Stimulated activated CD8-positive, alpha-beta memory T cell treated with anti-CD3 and anti-CD28 coated beads, Interleukin-4, amount 100 ng/mL, for 48 hours (primary cell): ENCODE measurements around the gene BLNK.

Experiments
- DNase-seq: peaks from one replicate; pipeline ENCODE4 v3.0.0-alpha.2; 2020

Gene BLNK

GRCh38 chr10:96287392-96288105, 16.2 kb upstream of the BLNK start:
- no peak for DNase-seq

- no peak for DNase-seq
These were observed 14.0 kb upstream of the BLNK start for GRCh38 chr10:96285331-96285752.

- no peak for DNase-seq
These were observed 12.4 kb upstream of the BLNK start for GRCh38 chr10:96283756-96284155.

DNA sequence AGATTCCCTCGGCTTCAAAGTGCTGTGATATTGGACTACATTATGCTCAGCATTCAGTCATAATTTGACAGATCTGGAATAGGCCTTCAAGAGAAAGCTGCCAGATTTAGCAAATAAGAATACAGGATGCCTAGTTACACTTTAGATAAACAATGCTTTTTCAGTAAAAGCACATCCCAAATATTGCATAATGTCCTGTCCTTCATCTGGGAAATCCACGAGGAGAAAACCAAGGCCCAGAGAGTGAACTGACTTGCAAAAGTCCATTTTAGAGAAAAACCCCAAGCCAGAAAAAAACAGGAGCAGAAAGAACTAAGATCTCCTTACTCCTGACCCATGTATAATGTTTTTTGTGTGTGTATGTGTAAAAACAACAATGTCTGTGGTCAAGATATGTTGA, 12.0 kb upstream of the BLNK start:
- no peak for DNase-seq

DNA sequence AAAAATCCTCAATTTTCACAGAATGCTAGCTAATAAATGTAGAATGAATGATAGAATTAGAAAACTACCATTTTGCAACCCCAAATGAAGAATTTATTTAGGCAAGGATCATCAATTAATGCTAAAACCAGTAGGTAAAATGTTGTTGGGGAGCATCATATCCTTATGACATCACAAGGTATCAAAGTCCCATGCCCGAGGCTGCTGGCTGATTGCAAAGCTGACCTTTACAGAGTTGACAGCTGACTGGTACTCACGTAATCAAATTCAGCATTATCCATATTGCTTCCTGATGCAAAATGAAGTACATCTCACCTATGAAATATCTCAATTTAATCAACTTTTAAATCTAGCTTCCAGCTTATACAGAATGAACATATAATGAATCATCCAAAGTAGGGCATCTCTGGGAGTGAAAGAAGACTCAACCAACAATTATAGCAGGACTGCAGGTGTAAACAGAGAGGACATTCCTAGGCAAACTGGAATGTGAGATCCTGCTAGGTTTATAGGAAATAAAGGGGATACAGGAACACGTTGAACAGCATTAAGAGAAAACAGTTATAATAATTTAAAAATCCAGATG, 10.2 kb upstream of the BLNK start:
- no peak for DNase-seq

GRCh38 chr10:96280859-96281258, 9.5 kb upstream of the BLNK start:
- DNase-seq, result no peak

DNA sequence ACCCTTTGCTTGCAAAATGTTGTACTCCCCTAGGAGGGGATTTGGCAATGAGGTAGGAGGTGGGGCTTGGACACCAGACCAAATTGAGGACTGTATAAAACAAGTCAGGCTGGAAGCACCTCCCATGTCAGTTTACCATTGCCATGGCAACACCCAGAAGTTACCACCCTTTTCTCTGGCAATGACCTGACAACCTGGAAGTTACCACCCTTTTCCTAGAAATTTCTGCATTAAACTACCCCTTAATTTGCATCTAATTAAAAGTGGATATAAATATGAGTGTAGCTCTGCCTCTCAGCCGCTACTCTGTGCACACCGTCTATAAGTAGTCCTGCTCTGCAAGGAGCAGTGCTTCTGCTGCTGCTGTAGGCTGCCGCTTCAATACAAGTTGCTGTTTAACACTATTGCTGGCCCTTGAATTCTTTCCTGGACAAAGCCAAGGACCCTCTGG, 7.8 kb upstream of the BLNK start:
- no peak for DNase-seq

DNA sequence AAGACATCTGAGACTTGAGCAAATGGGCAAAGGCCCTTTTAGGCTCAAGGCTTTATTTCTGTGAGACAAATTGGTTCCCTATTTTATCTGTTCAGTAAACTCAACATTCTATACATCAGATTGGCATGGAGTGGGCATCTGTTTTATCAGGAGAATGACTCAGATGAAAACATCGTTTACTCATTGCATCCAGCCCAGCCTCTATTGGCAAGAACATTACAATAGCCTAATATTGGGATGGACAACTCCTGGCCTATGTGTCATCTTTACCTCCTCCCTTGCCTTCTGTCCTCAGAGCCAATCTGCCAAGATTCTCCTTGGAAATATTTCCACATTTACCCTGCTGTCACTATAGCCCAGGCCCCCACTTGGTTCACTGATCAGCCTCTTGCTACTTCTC, 5.5 kb upstream of the BLNK start:
- DNase-seq, result no peak

GRCh38 chr10:96276426-96276825, 5.1 kb upstream of the BLNK start:
- no peak for DNase-seq

GRCh38 chr10:96275685-96276418, 4.5 kb upstream of the BLNK start:
- DNase-seq, result no peak

DNA sequence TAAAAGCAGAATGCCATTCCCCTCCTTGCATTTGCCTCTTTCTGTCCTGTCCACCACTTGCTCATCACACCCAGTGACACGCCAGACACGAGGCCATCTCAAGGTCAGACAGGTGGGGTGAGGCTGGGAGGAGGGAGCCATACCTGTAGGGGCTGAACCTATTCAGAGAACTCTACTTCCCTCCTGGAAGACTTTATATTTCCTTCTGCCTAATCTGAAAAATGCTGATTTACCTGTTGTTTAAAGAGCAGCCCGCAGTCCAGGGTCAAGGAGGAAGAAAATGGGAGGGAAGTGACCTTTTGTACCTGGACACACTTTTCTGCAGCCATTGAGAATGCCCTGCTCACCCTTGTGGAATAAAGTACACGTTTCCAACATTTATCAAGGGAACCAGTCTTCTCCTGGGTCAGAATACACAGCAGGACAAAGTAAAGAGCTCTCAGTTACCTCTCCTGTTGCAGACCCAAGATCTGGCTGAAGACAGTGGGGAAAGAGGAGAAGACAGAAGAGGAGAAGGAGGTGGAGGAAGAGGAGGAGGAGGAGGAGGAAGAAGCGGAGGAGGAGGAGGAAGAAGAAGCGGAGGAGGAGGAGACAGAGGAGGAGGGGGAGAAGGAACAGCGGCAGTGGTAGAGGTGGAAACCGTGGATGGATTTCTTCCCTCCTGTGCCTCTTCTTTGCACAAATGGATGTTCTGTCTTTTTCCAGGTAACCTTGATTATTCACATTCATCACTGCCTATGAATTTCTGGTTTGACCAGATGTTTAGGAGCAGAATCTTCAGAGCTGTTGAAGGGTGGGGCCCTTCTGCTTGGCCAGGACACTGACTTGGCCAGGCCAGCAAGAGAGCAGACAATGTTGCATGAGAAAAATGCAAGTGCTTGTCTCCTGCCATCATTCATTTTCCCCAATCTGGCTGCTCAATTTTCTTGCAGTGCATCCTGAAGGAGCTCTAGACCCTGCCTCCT, 1.2 kb upstream of the BLNK start:
- DNase-seq, result no peak

GRCh38 chr10:96270571-96270970, 798 bp downstream of the BLNK start:
- no peak for DNase-seq

- DNase-seq, result no peak
These were observed 1.7 kb downstream of the BLNK start for GRCh38 chr10:96269438-96270300.

DNA sequence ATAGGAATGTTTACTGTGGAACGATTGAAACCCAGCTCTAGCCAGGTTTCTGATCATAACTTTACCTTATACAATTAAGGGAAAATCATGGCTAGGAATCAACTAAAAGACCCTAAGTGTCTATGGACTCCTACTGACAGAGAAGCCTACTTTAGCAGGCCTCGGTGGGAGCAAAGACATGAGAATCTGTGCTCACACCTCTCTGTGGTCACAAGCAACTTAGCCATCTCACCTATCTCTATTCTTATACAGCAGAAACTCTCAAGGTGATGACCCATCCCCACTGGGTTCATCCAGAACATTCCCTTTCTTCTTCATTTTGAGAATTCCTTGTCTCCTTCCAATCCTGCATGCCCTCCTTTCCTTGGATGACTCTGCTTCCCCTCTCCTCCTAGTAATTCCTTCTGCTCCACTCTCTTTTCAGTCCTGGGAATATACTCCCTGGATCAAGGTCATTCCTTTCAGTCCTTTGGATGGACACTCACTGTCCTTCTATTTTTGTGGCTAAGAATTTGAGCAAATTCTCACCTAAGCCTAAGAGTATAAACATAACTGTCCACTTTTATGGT, 2.9 kb downstream of the BLNK start:
- DNase-seq, result no peak

- DNase-seq, result no peak
These were observed 4.1 kb downstream of the BLNK start for GRCh38 chr10:96267234-96267705.

- no peak for DNase-seq
These were observed 5.1 kb downstream of the BLNK start for GRCh38 chr10:96266118-96266770.

GRCh38 chr10:96264938-96265337, 6.4 kb downstream of the BLNK start:
- DNase-seq, result no peak

DNA sequence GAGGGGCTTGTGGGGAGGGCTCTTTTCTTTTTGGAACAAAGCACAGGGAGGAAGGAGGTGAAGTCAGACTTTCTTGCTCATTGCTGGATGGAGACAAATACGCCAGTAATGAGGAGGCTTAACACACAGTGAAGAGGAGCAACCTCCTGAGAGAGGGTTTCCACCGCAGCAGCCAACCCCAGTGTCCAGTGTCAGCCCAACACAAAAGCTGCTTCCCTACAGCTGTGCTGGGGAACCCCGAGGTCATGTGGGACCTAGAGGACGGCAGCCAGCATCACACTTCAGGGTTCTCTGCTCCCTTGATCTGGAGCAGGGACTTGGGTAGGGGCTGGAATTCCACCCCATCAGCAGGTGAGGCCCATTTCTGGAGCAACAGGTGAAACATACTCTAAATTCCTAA, 7.7 kb downstream of the BLNK start:
- DNase-seq, result no peak

- DNase-seq, result no peak
These were observed 8.2 kb downstream of the BLNK start for GRCh38 chr10:96263176-96263575.

DNA sequence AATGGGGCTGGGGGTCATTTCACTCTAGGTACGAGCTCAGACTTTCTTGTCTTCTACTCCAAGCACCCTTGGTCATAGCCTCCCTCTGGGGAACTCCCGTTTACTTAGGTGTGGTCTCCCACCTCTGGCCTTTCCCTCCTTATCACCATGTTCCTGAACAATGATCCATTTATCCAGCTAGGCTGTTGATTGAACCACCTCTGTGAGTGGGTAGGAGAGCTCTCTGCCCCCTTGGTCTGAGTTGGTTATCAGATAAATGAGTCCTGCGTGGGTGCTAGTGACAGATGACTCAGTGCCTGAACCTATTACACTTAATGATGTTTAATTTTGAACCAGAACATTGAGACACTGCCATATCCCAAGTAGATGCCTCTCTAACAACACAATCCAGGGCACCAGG, 9.4 kb downstream of the BLNK start:
- no peak for DNase-seq

DNA sequence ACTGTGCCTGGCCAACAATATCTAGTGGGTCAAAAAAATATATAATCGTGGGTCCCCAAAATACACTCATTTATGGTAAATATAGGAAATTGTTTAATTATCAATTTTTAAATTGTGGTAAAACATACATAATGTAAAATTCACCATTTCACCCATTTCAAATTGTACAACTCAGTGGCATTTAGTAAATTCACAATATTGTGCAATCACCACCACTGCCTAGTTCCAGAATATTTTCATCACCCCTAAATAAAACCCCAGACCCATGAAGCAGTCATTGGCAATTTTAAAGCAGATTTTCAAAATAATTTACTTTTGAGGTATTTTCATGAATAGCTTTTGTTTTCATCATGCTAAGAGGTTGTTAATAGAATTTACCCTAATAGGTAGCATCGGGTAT, 10.2 kb downstream of the BLNK start:
- DNase-seq, result no peak
